GM18499 (cell line): ENCODE data around the gene DEFB116.
"Not testable (repeated sequence)": the region's sequence is repeated elsewhere in the genome, so short reads cannot be mapped to it uniquely, and the experiment has no call there.

Experiments
- ATAC-seq: cut with Tn5 transposase; IDR thresholded peaks from one replicate; pipeline ENCODE4 v1.9.1; 2021; ENCODE audit warnings: moderate number of reproducible peaks; ENCODE audit not compliant: insufficient read depth, unreplicated experiment

The DEFB116 gene

GRCh38 chr20:31308535-31309162 is at the start of gene DEFB116:
Gene DEFB116 (minus strand): TSS chr20:31308585. CDS start chr20:31308585, 0 bp downstream.
- no peak for ATAC-seq

- ATAC-seq: no peak
Observed at GRCh38 chr20:31355981-31356380, 47.6 kb upstream of the DEFB116 start.

GRCh38 chr20:31341470-31341869 is 33.1 kb upstream of the DEFB116 start:
- no peak for ATAC-seq

GRCh38 chr20:31330893-31331292 is 22.5 kb upstream of the DEFB116 start:
- no peak for ATAC-seq

- ATAC-seq: no peak
Observed at GRCh38 chr20:31322504-31322903, 14.1 kb upstream of the DEFB116 start.

GRCh38 chr20:31284964-31285363 is 23.4 kb downstream of the DEFB116 start:
- not testable (repeated sequence) for ATAC-seq

GRCh38 chr20:31278178-31278577 is 30.2 kb downstream of the DEFB116 start:
- ATAC-seq: no peak

- ATAC-seq: no peak
Observed at GRCh38 chr20:31274441-31274840, 33.9 kb downstream of the DEFB116 start.

GRCh38 chr20:31260326-31260932 is 48.0 kb downstream of the DEFB116 start:
- no peak for ATAC-seq

GRCh38 chr20:31257364-31257763 is 51.0 kb downstream of the DEFB116 start, which contains the start of gene DEFB115:
Gene DEFB115 (plus strand): TSS chr20:31257664. CDS start chr20:31257664, 0 bp downstream.
- no peak for ATAC-seq

GRCh38 chr20:31256959-31257358 is 51.4 kb downstream of the DEFB116 start:
- ATAC-seq: no peak
